SU-DHL-6 (cell line): ENCODE data around the gene COL6A3.

ENCODE experiments used
- H2AFZ ChIP-seq: fragments of 200-600 bp; sonication (generic); 2 replicates; pipeline ENCODE4 v1.6.1; 2014; ENCODE audit warnings: low read depth, mild to moderate bottlenecking, moderate library complexity, mixed read lengths, antibody characterized with exemption, low read length; ENCODE audit not compliant: severe bottlenecking
- H3F3A ChIP-seq: fragments of 200-600 bp; shearing (Covaris generic); 2 replicates; pipeline ENCODE4 v1.6.0; 2016; ENCODE audit warnings: antibody characterized with exemption, mild to moderate bottlenecking; ENCODE audit not compliant: insufficient read depth
- H3K27ac ChIP-seq: fragments of 200-600 bp; sonication (generic); 2 replicates; pipeline ENCODE4 v1.5.1; 2016; ENCODE audit warnings: low read depth, mild to moderate bottlenecking, low read length, moderate library complexity, mixed read lengths
- H3K27me3 ChIP-seq: fragments of 200-600 bp; sonication (generic), shearing (Covaris generic); 2 replicates; pipeline ENCODE4 v1.6.0; 2014; ENCODE audit warnings: mild to moderate bottlenecking, low read length
- H3K36me3 ChIP-seq: fragments of 200-600 bp; sonication (generic); 2 replicates; pipeline ENCODE4 v1.6.1; 2014; ENCODE audit warnings: mild to moderate bottlenecking, low read length, mixed read lengths
- H3K4me2 ChIP-seq: fragments of 300-600, 200-600 bp; shearing (Covaris generic), sonication (generic); 2 replicates; pipeline ENCODE4 v1.6.0; 2014; ENCODE audit warnings: low read length, low read depth, mild to moderate bottlenecking; ENCODE audit not compliant: poor library complexity, severe bottlenecking
- H3K4me3 ChIP-seq: fragments of 200-600 bp; sonication (generic); 2 replicates; pipeline ENCODE4 v1.5.1; 2014; ENCODE audit warnings: antibody characterized with exemption, low read length, mild to moderate bottlenecking, mixed read lengths; ENCODE audit not compliant: insufficient read depth, poor library complexity, severe bottlenecking
- H3K79me2 ChIP-seq: fragments of 200-600 bp; sonication (generic); 2 replicates; pipeline ENCODE4 v1.6.1; 2014; ENCODE audit warnings: mild to moderate bottlenecking, low read length, moderate library complexity; ENCODE audit not compliant: insufficient read depth
- H3K9ac ChIP-seq: fragments of 200-600 bp; sonication (generic); 2 replicates; pipeline ENCODE4 v1.7.0; 2014; ENCODE audit warnings: mild to moderate bottlenecking, low read length
- H3K9me2 ChIP-seq: fragments of 200-600 bp; sonication (generic); replicated peaks from 2 replicates; pipeline ENCODE4 v1.6.1; 2014; ENCODE audit warnings: low read length; ENCODE audit not compliant: insufficient read depth
- H3K9me3 ChIP-seq: fragments of 200-600 bp; sonication (generic); 2 replicates; pipeline ENCODE4 v1.6.1; 2014; ENCODE audit warnings: low read length, mixed read lengths; ENCODE audit not compliant: insufficient read depth
- H4K20me1 ChIP-seq: fragments of 200-600 bp; sonication (generic); 2 replicates; pipeline ENCODE4 v1.6.1; 2014; ENCODE audit warnings: low read depth, mild to moderate bottlenecking, antibody characterized with exemption, low read length, moderate library complexity, mixed read lengths
- EZH2phosphoT487 ChIP-seq: fragments of 200-600 bp; sonication (generic), shearing (Covaris generic); conservative IDR thresholded peaks from 2 replicates; pipeline ENCODE4 v1.6.1; 2018; ENCODE audit warnings: mild to moderate bottlenecking, antibody characterized with exemption, low read length, moderate library complexity, mixed read lengths
- TF ChIP-seq, protein P1 (sequence below): fragments of 200-600 bp; sonication (generic); IDR thresholded peaks from one replicate; pipeline ENCODE4 v1.5.1; 2017; ENCODE audit warnings: antibody characterized with exemption, mild to moderate bottlenecking, low read length, moderate library complexity; ENCODE audit not compliant: insufficient read depth, poor library complexity, severe bottlenecking

The COL6A3 gene

GRCh38 chr2:237447496-237447895, 33.5 kb upstream of the COL6A3 start:
- Histone ChIP-seq H3K79me2 (no peaks in the 10 kb centered on the region), H4K20me1 (no peaks in the 10 kb centered on the region), H3F3A (no peaks in the 10 kb centered on the region), H3K4me3 (no peak overlapping the region), H3K9me3 (no peaks in the 10 kb centered on the region), H3K9me2 (no peaks in the 10 kb centered on the region), H3K27ac (no peak overlapping the region), H3K27me3 (no peaks in the 10 kb centered on the region), H3K36me3 (no peaks in the 10 kb centered on the region), H2AFZ (no peak overlapping the region), H3K9ac (no peak overlapping the region), H3K4me2 (no peak overlapping the region)
- no peak for TF ChIP-seq EZH2phosphoT487

DNA sequence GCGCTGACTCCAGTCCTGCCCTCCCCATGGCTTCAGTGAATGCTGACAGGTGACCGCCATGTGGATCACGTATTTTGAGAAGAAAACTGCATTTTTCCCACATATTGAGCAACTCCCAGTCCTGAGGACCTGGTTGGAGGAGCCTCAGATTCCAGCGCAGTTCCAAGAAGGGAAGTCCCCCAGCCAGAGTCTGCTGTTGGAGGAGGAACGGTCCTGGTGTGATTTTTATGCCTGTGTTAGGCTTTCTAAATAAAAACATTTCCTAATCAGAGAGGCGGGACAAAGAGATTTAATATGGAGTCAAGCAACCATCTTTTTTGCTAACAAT, 32.3 kb upstream of the COL6A3 start:
- Histone ChIP-seq H3K79me2 (no peaks in the 10 kb centered on the region), H3K27me3 (no peaks in the 10 kb centered on the region), H4K20me1 (no peaks in the 10 kb centered on the region), H3K9me3 (no peaks in the 10 kb centered on the region), H3K9ac (no peak overlapping the region), H3K27ac (no peak overlapping the region), H2AFZ (no peak overlapping the region), H3F3A (no peaks in the 10 kb centered on the region), H3K4me2 (no peak overlapping the region), H3K4me3 (no peak overlapping the region), H3K9me2 (no peaks in the 10 kb centered on the region), H3K36me3 (no peaks in the 10 kb centered on the region)
- TF ChIP-seq, protein P1, sequence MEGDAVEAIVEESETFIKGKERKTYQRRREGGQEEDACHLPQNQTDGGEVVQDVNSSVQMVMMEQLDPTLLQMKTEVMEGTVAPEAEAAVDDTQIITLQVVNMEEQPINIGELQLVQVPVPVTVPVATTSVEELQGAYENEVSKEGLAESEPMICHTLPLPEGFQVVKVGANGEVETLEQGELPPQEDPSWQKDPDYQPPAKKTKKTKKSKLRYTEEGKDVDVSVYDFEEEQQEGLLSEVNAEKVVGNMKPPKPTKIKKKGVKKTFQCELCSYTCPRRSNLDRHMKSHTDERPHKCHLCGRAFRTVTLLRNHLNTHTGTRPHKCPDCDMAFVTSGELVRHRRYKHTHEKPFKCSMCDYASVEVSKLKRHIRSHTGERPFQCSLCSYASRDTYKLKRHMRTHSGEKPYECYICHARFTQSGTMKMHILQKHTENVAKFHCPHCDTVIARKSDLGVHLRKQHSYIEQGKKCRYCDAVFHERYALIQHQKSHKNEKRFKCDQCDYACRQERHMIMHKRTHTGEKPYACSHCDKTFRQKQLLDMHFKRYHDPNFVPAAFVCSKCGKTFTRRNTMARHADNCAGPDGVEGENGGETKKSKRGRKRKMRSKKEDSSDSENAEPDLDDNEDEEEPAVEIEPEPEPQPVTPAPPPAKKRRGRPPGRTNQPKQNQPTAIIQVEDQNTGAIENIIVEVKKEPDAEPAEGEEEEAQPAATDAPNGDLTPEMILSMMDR = no peak
- TF ChIP-seq EZH2phosphoT487 = no peak

GRCh38 chr2:237445611-237446337, 31.8 kb upstream of the COL6A3 start:
- no peak for TF ChIP-seq EZH2phosphoT487
- TF ChIP-seq, protein P1 = no peak
- no peak overlapping the region for H3K4me2 ChIP-seq

GRCh38 chr2:237444071-237444470, 30.1 kb upstream of the COL6A3 start:
- no peak overlapping the region for H3K4me2 ChIP-seq
- TF ChIP-seq EZH2phosphoT487 = no peak
- TF ChIP-seq, protein P1 = no peak
- H3K27ac ChIP-seq = no peak overlapping the region
- H3K27me3 ChIP-seq = no peaks in the 10 kb centered on the region
- H3K9ac ChIP-seq = no peak overlapping the region
- H2AFZ ChIP-seq = no peak overlapping the region
- no peaks in the 10 kb centered on the region for H3K79me2 ChIP-seq
- H3K9me3 ChIP-seq = no peaks in the 10 kb centered on the region
- no peaks in the 10 kb centered on the region for H4K20me1 ChIP-seq
- H3K36me3 ChIP-seq = no peaks in the 10 kb centered on the region
- no peak overlapping the region for H3K4me3 ChIP-seq
- H3F3A ChIP-seq = no peaks in the 10 kb centered on the region
- H3K9me2 ChIP-seq = no peaks in the 10 kb centered on the region

More at GRCh38 chr2:237445611-237446337, 31.8 kb upstream of the COL6A3 start:
- Histone ChIP-seq H3F3A (no peaks in the 10 kb centered on the region), H3K9me2 (no peaks in the 10 kb centered on the region), H3K27me3 (no peaks in the 10 kb centered on the region), H3K9me3 (no peaks in the 10 kb centered on the region), H3K36me3 (no peaks in the 10 kb centered on the region), H4K20me1 (no peaks in the 10 kb centered on the region), H3K27ac (no peak overlapping the region), H3K9ac (no peak overlapping the region), H3K4me3 (no peak overlapping the region), H2AFZ (no peak overlapping the region), H3K79me2 (no peaks in the 10 kb centered on the region)
